H1 (cell line): ENCODE results near the gene ARSA. TPM values are rescaled to one million over a fixed set of nuclear protein-coding genes. Genes with fewer than 3 reads are reported as not detected.

ENCODE experiments used
- CTCF ChIA-PET: fragments of 300-600 bp; sonication (Branson Sonifier 250); formaldehyde crosslinking; loops from one replicate; lab custom pipeline; 2021; ENCODE audit not compliant: partially characterized antibody; lab: Charles Lee
- POLR2A ChIA-PET: fragments of 300-600 bp; sonication (Branson Sonifier 250); formaldehyde crosslinking; loops from one replicate; lab custom pipeline; 2021; ENCODE audit warnings: inconsistent platforms; ENCODE audit not compliant: partially characterized antibody; lab: Charles Lee
- DNase-seq, 2 experiments: peaks; one replicate each; pipeline versions ENCODE4 v3.0.0 to v3.0.0-alpha.2; 2010 to 2022; ENCODE audit warnings: low spot score in 2 of 2, low read depth in 1 of 2, mixed read lengths in 1 of 2
- FAIRE-seq: peaks from 2 replicates; lab custom pipeline; 2011; peaks lifted over from hg19 to GRCh38; lab: Jason Lieb, UNC
- H2AFZ ChIP-seq: 2 replicates; pipeline ENCODE4 v1.8.1; 2012; ENCODE audit warnings: low read length, inconsistent platforms
- H2AK5ac ChIP-seq: 2 replicates; pipeline ENCODE4 v1.6.1; 2013; ENCODE audit warnings: low read depth, low read length
- H2BK120ac ChIP-seq: replicated peaks from 2 replicates; pipeline ENCODE3; 2013; ENCODE audit warnings: low read depth, low read length, inconsistent platforms
- H2BK12ac ChIP-seq: 2 replicates; pipeline ENCODE4 v1.6.1; 2013; ENCODE audit warnings: low read depth, low read length
- H2BK15ac ChIP-seq: 2 replicates; pipeline ENCODE4 v1.6.1; 2013; ENCODE audit warnings: low read length
- H2BK20ac ChIP-seq: 2 replicates; pipeline ENCODE4 v1.6.1; 2013; ENCODE audit warnings: low read length
- H2BK5ac ChIP-seq: 2 replicates; pipeline ENCODE4 v1.6.1; 2013; ENCODE audit warnings: low read depth, low read length
- H3K14ac ChIP-seq: 2 replicates; pipeline ENCODE4 v1.6.1; 2013; ENCODE audit warnings: inconsistent platforms; ENCODE audit not compliant: insufficient read length
- H3K18ac ChIP-seq: 2 replicates; pipeline ENCODE4 v1.6.1; 2013; ENCODE audit warnings: low read length; ENCODE audit errors: extremely low read depth
- H3K23ac ChIP-seq: 2 replicates; pipeline ENCODE4 v1.6.1; 2013; ENCODE audit warnings: inconsistent platforms; ENCODE audit not compliant: insufficient read length
- H3K23me2 ChIP-seq: 2 replicates; pipeline ENCODE4 v1.6.1; 2013; ENCODE audit warnings: low read depth, low read length
- H3K27ac ChIP-seq: 2 replicates; pipeline ENCODE4 v1.6.1; 2011; ENCODE audit warnings: low read depth, low read length, inconsistent platforms
- H3K27me3 ChIP-seq, 4 experiments: replicated peaks in 1 of 4; 1 replicate in 1 of 4; 2 replicates in 3 of 4; pipeline versions ENCODE4 v1.6.1 to v1.8.1; 2011 to 2013; ENCODE audit warnings: low read length in 3 of 4, mild to moderate bottlenecking in 3 of 4, inconsistent platforms in 2 of 4, mixed read lengths in 2 of 4, moderate library complexity in 1 of 4; ENCODE audit not compliant: control insufficient read depth in 3 of 4, insufficient read depth in 3 of 4; ENCODE audit errors: extremely low read depth in 1 of 4
- H3K36me3 ChIP-seq, 4 experiments: 2 replicates each; pipeline versions ENCODE4 v1.6.1 to v1.8.1; 2011 to 2013; ENCODE audit warnings: mild to moderate bottlenecking in 4 of 4, low read length in 3 of 4, moderate library complexity in 2 of 4, control low read depth in 1 of 4, inconsistent platforms in 1 of 4; ENCODE audit not compliant: insufficient read depth in 4 of 4, control insufficient read depth in 2 of 4
- H3K4ac ChIP-seq: replicated peaks from 2 replicates; pipeline ENCODE3; 2013; ENCODE audit warnings: low read length, low read depth, mixed read lengths, inconsistent platforms; ENCODE audit not compliant: insufficient read length
- H3K4me1 ChIP-seq, 4 experiments: replicated peaks in 1 of 4; 1 replicate in 1 of 4; 2 replicates in 3 of 4; pipeline versions ENCODE4 v1.6.1 to v1.8.1; 2011 to 2013; ENCODE audit warnings: low read length in 3 of 4, inconsistent platforms in 2 of 4, mixed read lengths in 1 of 4; ENCODE audit not compliant: insufficient read depth in 4 of 4, control insufficient read depth in 3 of 4
- H3K4me2 ChIP-seq, 2 experiments: 2 replicates each; pipeline versions ENCODE4 v1.6.1 to v1.8.1; 2011 to 2013; ENCODE audit warnings: low read depth in 2 of 2, low read length in 2 of 2, control low read depth in 1 of 2, inconsistent platforms in 1 of 2, mild to moderate bottlenecking in 1 of 2; ENCODE audit not compliant: insufficient read depth in 1 of 2
- H3K4me3 ChIP-seq, 4 experiments: fragments of 200-600, 300-600 bp in 1 of 4; sonication (generic), shearing (Covaris generic), sonication (Bioruptor Twin) in 1 of 4; 2 replicates each; pipeline versions ENCODE4 v1.5.1 to v1.8.1; 2011 to 2016; ENCODE audit warnings: low read length in 4 of 4, low read depth in 3 of 4, control low read depth in 2 of 4, inconsistent platforms in 2 of 4, mild to moderate bottlenecking in 2 of 4, mixed read lengths in 1 of 4, moderate library complexity in 1 of 4; ENCODE audit not compliant: insufficient read depth in 2 of 4; ENCODE audit errors: extremely low read depth in 1 of 4
- H3K56ac ChIP-seq: replicated peaks from 2 replicates; pipeline ENCODE3; 2013; ENCODE audit warnings: low read depth, mild to moderate bottlenecking, mixed read lengths, low read length, inconsistent platforms; ENCODE audit not compliant: insufficient read length
- H3K79me1 ChIP-seq: 2 replicates; pipeline ENCODE4 v1.6.1; 2013; ENCODE audit warnings: low read depth, low read length, control low read depth
- H3K79me2 ChIP-seq, 2 experiments: 2 replicates each; pipeline versions ENCODE4 v1.6.1 to v1.8.1; 2012 to 2013; ENCODE audit warnings: low read length in 2 of 2, mild to moderate bottlenecking in 2 of 2, inconsistent platforms in 1 of 2; ENCODE audit not compliant: insufficient read depth in 2 of 2, control insufficient read depth in 1 of 2
- H3K9ac ChIP-seq, 4 experiments: replicated peaks in 1 of 4; 1 replicate in 1 of 4; 2 replicates in 3 of 4; pipeline versions ENCODE4 v1.6.1 to v1.8.1; 2011 to 2013; ENCODE audit warnings: low read depth in 3 of 4, low read length in 3 of 4, control low read depth in 2 of 4, mild to moderate bottlenecking in 2 of 4, moderate library complexity in 2 of 4, inconsistent platforms in 1 of 4; ENCODE audit errors: extremely low read depth in 1 of 4
- H3K9me3 ChIP-seq, 2 experiments: 2 replicates each; pipeline versions ENCODE4 v1.6.1 to v1.8.1; 2012 to 2013; ENCODE audit warnings: mild to moderate bottlenecking in 2 of 2, moderate library complexity in 2 of 2, control low read depth in 1 of 2, inconsistent platforms in 1 of 2, low read depth in 1 of 2, low read length in 1 of 2, mixed read lengths in 1 of 2; ENCODE audit not compliant: insufficient read depth in 2 of 2
- H4K20me1 ChIP-seq, 2 experiments: replicated peaks in 1 of 2; 2 replicates each; pipeline versions ENCODE3 to v1.8.1; 2011 to 2013; ENCODE audit warnings: inconsistent platforms in 2 of 2, low read length in 2 of 2, mild to moderate bottlenecking in 1 of 2; ENCODE audit not compliant: insufficient read depth in 2 of 2, control insufficient read depth in 1 of 2
- H4K5ac ChIP-seq: 2 replicates; pipeline ENCODE4 v1.6.1; 2013; ENCODE audit warnings: low read length, low read depth, mixed read lengths, inconsistent platforms; ENCODE audit not compliant: insufficient read length
- H4K8ac ChIP-seq: 2 replicates; pipeline ENCODE4 v1.8.0; 2013; ENCODE audit warnings: mild to moderate bottlenecking, moderate library complexity, low read length, inconsistent platforms; ENCODE audit not compliant: insufficient read depth; ENCODE audit errors: extremely low read depth
- H4K91ac ChIP-seq: replicated peaks from 2 replicates; pipeline ENCODE3; 2013; ENCODE audit warnings: low read length, mixed read lengths, inconsistent platforms; ENCODE audit not compliant: insufficient read length
- CHD1 ChIP-seq: IDR thresholded peaks from 2 replicates; pipeline ENCODE4 v1.6.1; 2012; ENCODE audit warnings: low read depth, low read length, improper control_type of control experiment
- EP300 ChIP-seq, 2 experiments: IDR thresholded peaks; 1 replicate in 1 of 2; 2 replicates in 1 of 2; pipeline ENCODE4 v1.6.1; 2011 to 2012; ENCODE audit warnings: low read depth in 2 of 2, low read length in 2 of 2, mild to moderate bottlenecking in 2 of 2, borderline replicate concordance in 1 of 2, inconsistent platforms in 1 of 2, moderate library complexity in 1 of 2
- POLR2A ChIP-seq, 2 experiments: IDR thresholded peaks; 1 replicate in 1 of 2; 2 replicates in 1 of 2; pipeline ENCODE4 v1.6.1; 2011; ENCODE audit warnings: low read depth in 2 of 2, low read length in 2 of 2, mild to moderate bottlenecking in 2 of 2; ENCODE audit errors: control extremely low read depth in 1 of 2
- POU5F1 ChIP-seq: IDR thresholded peaks from 2 replicates; pipeline ENCODE4 v1.6.1; 2011; ENCODE audit warnings: low read depth, mild to moderate bottlenecking, low read length, moderate library complexity
- RXRA ChIP-seq: IDR thresholded peaks from 2 replicates; pipeline ENCODE4 v1.6.1; 2011; ENCODE audit warnings: low read depth, mild to moderate bottlenecking, low read length, moderate library complexity; ENCODE audit not compliant: insufficient read depth
- SUZ12 ChIP-seq: fragments of 200-600 bp; sonication (generic); IDR thresholded peaks from 2 replicates; pipeline ENCODE4 v1.6.1; 2012; ENCODE audit warnings: mild to moderate bottlenecking, inconsistent platforms, low read length, moderate library complexity, mixed read lengths
- WGBS, 2 experiments: shearing (Covaris generic) in 1 of 2; methylation state at CpG; one replicate each; pipeline versions ENCODE4 v1.1.6 to v1.1.7; 2013 to 2015; ENCODE audit warnings: low lambda C conversion rate in 2 of 2, mixed read lengths in 2 of 2, inconsistent platforms in 1 of 2, low coverage in 1 of 2, missing lambda C conversion rate in 1 of 2; ENCODE audit not compliant: insufficient replicate concordance in 2 of 2, insufficient coverage in 1 of 2, insufficient read length in 1 of 2; ENCODE audit errors: extremely low coverage in 1 of 2, missing lambda C conversion rate in 1 of 2; 5-methylcytosine and 5-hydroxymethylcytosine counted together
- polyA plus RNA-seq, 7 experiments: library from polyadenylated mRNA; depleted of rRNA in 3 of 7; stranded (reverse) in 5 of 7; unstranded in 2 of 7; fragments of >200 nt in 5 of 7; fragments of 200-250 nt in 2 of 7; gene quantifications; 1 replicate in 5 of 7; 2 replicates in 1 of 7; 4 replicates in 1 of 7; pipeline versions ENCODE4 v1.2.1 to v1.2.3, GENCODE V29; 2011 to 2013; ENCODE audit warnings: missing spikeins in 2 of 7, mixed read lengths in 2 of 7
- total RNA-seq: library from RNA; stranded (reverse); fragmentation: NEBNext Ultra II Directional; extraction: Animal tissue kit (Norgen Biotek cat#: 25700); gene quantifications from 2 replicates; pipeline ENCODE4 v1.2.1, GENCODE V29; 2021
- TF ChIP-seq, protein P1 (sequence below): IDR thresholded peaks from 2 replicates; pipeline ENCODE4 v1.6.1; 2011; ENCODE audit warnings: low read length, improper control_type of control experiment
- TF ChIP-seq, protein P2 (sequence below): IDR thresholded peaks from 2 replicates; pipeline ENCODE4 v1.6.1; 2012; ENCODE audit warnings: low read length, inconsistent platforms

Gene ARSA
- total and polyA plus RNA-seq, 2 of the 8 experiments (the other 6 are each of a cell fraction or from before 2014, with no cell fraction given): 9.8 to 10.1 TPM

DNA sequence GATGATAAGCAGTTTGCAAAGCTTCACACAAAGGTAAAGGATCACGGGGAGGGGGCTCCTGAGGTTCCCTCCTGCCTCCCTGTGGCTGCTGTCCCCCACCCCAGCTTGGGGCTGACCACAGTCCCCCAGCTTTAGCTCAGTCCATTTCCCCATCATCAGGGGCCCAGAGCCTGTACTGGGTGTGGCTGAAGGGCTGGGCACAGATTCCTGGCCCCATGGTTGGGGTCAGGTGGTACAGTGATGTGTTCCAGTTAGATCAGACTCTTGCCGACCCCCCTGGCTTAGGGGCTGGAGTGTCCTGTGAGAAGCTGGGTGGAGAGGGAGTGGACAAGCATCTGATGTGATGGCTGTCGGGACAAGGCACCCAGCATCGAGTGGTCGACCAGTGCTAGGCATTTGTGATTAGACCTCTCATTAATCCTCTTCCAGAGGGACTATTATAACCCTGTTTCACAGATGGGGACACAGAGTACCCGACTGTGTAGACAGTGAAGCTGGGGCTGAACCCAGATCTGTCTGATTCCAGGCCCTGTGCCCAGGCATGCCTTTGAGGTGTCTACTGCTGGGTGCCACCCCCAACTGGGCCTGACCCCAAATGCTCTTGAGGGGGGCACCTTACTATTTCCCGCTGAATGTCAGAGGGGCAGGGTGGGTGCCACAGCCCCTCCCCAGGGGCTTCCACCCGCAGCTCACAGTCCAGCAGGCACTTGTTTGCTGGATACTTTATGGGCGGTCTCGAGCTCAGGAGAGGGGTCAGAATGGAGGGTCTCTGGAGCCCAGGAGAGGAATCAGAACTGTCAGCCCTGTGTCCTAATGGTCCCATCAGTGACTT lies 48.9 kb upstream of the ARSA start:
- H4K8ac ChIP-seq: no peak overlapping the region
- H3K4me3 ChIP-seq: no peak overlapping the region
- ChIA-PET POLR2A (interaction anchor here (0.6 to 1.0 kb wide), 2 partner anchors 59 to 283 kb away, joined by 3 to 4 read pairs; no protein-coding TSS in a partner anchor), CTCF (interaction anchor here (0.6 to 5.3 kb wide), 8 partner anchors 15 to 102 kb away, joined by 3 to 27 read pairs (median 4); no protein-coding TSS in a partner anchor)
- WGBS, 2 experiments: 93% methylated on average over 8 of the region's 10 CpGs; no CpG with 5 or more reads in 1 of the 2 experiments
- H3K36me3 ChIP-seq: peaks cover 0 to 3% (median 0%) of the 10 kb centered on the region in 4 experiments; a peak in 2 of 8 replicates
- no peak for FAIRE-seq
- H3K9me3 ChIP-seq: no peaks in the 10 kb centered on the region
- peaks cover 13% of the 10 kb centered on the region for H3K23me2 ChIP-seq
- H3K79me2 ChIP-seq: peaks cover 0 to 5% of the 10 kb centered on the region in 2 experiments; a peak in 1 of 4 replicates
- no peak overlapping the region for H2BK15ac ChIP-seq
- H3K18ac ChIP-seq: no peak overlapping the region
- no peak overlapping the region for H3K14ac ChIP-seq
- H3K23ac ChIP-seq: no peak overlapping the region
- H3K4ac ChIP-seq: no peak overlapping the region
- H4K91ac ChIP-seq: no peak overlapping the region
- peaks cover 12 to 14% of the 10 kb centered on the region in 2 experiments for H4K20me1 ChIP-seq
- H2BK20ac ChIP-seq: no peak overlapping the region
- no peak overlapping the region for H2BK120ac ChIP-seq
- peaks cover 3 to 18% (median 15%) of the 10 kb centered on the region in 4 experiments for H3K27me3 ChIP-seq
- H3K27ac ChIP-seq: no peak overlapping the region
- no peak for DNase-seq
- no peak overlapping the region for H4K5ac ChIP-seq
- H3K56ac ChIP-seq: no peak overlapping the region
- no peak overlapping the region for H2AK5ac ChIP-seq
- no peak overlapping the region for H3K4me2 ChIP-seq
- H3K79me1 ChIP-seq: peaks cover 5% of the 10 kb centered on the region; the same call in 1 of the 2 replicates
- H3K9ac ChIP-seq: no peak overlapping the region
- no peak overlapping the region for H2BK12ac ChIP-seq
- H3K4me1 ChIP-seq: peaks cover 0 to 14% (median 9%) of the 10 kb centered on the region in 4 experiments; a peak in 6 of 7 replicates
- no peak overlapping the region for H2AFZ ChIP-seq
- no peak overlapping the region for H2BK5ac ChIP-seq
- TF ChIP-seq RXRA: no peak
- TF ChIP-seq POU5F1: no peak
- no peak for TF ChIP-seq EP300 (IDR thresholded peaks at IDR 0.05; ENCODE audit: borderline replicate concordance in 1 of 2, low read depth in 2 of 2, low read length in 2 of 2)
- TF ChIP-seq SUZ12: no peak
- no peak for TF ChIP-seq POLR2A (IDR thresholded peaks at IDR 0.05; ENCODE audit: control extremely low read depth in 1 of 2, low read depth in 2 of 2, low read length in 2 of 2)
- TF ChIP-seq, protein P1, sequence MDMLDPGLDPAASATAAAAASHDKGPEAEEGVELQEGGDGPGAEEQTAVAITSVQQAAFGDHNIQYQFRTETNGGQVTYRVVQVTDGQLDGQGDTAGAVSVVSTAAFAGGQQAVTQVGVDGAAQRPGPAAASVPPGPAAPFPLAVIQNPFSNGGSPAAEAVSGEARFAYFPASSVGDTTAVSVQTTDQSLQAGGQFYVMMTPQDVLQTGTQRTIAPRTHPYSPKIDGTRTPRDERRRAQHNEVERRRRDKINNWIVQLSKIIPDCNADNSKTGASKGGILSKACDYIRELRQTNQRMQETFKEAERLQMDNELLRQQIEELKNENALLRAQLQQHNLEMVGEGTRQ: no peak
- TF ChIP-seq, protein P2, sequence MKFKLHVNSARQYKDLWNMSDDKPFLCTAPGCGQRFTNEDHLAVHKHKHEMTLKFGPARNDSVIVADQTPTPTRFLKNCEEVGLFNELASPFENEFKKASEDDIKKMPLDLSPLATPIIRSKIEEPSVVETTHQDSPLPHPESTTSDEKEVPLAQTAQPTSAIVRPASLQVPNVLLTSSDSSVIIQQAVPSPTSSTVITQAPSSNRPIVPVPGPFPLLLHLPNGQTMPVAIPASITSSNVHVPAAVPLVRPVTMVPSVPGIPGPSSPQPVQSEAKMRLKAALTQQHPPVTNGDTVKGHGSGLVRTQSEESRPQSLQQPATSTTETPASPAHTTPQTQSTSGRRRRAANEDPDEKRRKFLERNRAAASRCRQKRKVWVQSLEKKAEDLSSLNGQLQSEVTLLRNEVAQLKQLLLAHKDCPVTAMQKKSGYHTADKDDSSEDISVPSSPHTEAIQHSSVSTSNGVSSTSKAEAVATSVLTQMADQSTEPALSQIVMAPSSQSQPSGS: no peak
- TF ChIP-seq CHD1: no peak
